Measurements from ENCODE around the gene COPA. TPM values are rescaled to one million over a fixed set of nuclear protein-coding genes. Genes with fewer than 3 reads are reported as not detected.
A peak's percentile ranks its signal among the peaks of the same experiment; 100 is the strongest.

Gene COPA
- total RNA-seq, 4 donors from 2014 or later: 172 to 334 (median 182) TPM

GRCh38 chr1:160358073-160358472 lies 15.0 kb upstream of the COPA start:
- WGBS, 2 donors: 86 to 87% methylated on average over 4 of the region's 4 CpGs
- DNase-seq: no peak
- TF ChIP-seq CTCF (IDR thresholded peaks at IDR 0.05): no peak
- no peak for TF ChIP-seq POLR2A (IDR thresholded peaks at IDR 0.05)
- peaks cover 54 to 56% of the 10 kb centered on the region in 2 donors for H3K36me3 ChIP-seq
- H3K4me1 ChIP-seq: no peaks in the 10 kb centered on the region
- intact Hi-C loops (cut with DNase I): no loop called here
- H3K27ac ChIP-seq: no peak overlapping the region
- no peaks in the 10 kb centered on the region for H3K27me3 ChIP-seq
- no peak overlapping the region for H3K4me3 ChIP-seq (replicated peaks in 1 of 3)
- no peaks in the 10 kb centered on the region for H3K9me3 ChIP-seq

- TF ChIP-seq CTCF (IDR thresholded peaks at IDR 0.05) (no peak), POLR2A (IDR thresholded peaks at IDR 0.05) (no peak)
- Histone ChIP-seq H3K9me3 (no peaks in the 10 kb centered on the region), H3K27ac (no peak overlapping the region), H3K4me3 (replicated peaks in 1 of 3) (no peak overlapping the region), H3K36me3 (peaks cover 60 to 62% of the 10 kb centered on the region in 2 donors), H3K4me1 (no peaks in the 10 kb centered on the region), H3K27me3 (no peaks in the 10 kb centered on the region)
- no peak for DNase-seq
- intact Hi-C loops (cut with DNase I): no loop called here
- WGBS, 2 donors: 89% methylated on average over 7 of the region's 7 CpGs
Observed at GRCh38 chr1:160357286-160358002, 14.4 kb upstream of the COPA start.

DNA sequence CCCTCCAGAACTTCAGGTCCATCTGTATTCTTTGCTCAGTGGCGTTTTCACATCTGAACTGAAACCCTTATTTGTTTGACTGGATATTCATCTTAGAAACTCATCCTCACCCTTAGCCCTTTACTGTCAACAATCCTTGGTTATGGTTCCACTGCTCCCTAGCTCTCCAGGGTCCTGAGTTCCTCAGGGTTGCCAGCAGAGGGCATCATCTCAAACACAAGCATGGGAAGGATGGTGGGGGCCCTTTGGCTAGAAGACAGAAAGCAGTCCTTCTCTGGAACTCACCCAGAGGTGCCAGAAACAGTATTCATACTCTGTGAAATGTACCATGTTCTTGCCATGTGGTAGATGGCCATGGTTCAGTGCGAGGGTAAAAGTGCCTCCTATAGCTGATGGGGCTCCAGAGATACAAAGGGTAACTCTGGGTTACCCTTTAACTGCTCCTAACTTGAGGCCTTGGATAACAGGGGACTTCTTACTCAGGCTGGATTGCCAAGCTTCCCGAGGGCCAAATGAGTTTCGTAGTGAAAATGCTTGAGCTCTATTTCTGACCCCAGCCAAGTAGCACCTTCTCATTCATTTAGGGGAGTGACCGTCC lies 11.4 kb upstream of the COPA start:
- no peak for DNase-seq
- TF ChIP-seq CTCF (IDR thresholded peaks at IDR 0.05) (peak in 1 of 6 experiments; percentile 34), POLR2A (IDR thresholded peaks at IDR 0.05) (no peak)
- no peaks in the 10 kb centered on the region for H3K27me3 ChIP-seq
- H3K4me1 ChIP-seq: no peaks in the 10 kb centered on the region
- no peaks in the 10 kb centered on the region for H3K9me3 ChIP-seq
- 86 to 89% methylated on average over 4 of the region's 5 CpGs for WGBS, 2 donors
- no peak overlapping the region for H3K27ac ChIP-seq
- H3K4me3 ChIP-seq (replicated peaks in 1 of 3): no peak overlapping the region
- intact Hi-C loops (cut with DNase I): no loop called here
- peaks cover 86 to 90% of the 10 kb centered on the region in 2 donors for H3K36me3 ChIP-seq

DNA sequence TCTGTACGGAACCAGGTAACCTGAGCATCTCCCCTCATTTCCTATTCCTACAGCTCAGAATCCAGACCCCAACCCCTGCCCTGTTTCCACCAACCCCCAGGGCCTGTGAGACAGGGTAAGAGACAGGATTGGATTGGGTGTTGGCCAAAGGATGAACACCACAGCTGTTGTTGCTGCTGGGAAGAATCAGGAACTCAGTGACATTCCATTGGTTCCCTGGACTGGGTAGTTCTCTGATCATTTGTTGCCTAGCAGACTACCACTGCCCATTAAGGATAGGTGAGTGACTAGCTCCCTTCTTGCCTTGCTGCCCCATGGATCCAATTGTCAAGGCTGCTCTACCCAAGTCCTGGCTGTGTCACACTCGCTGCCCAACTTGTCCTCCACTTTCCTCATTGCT lies 10.2 kb upstream of the COPA start:
- 95 to 100% methylated on average over 2 of the region's 2 CpGs for WGBS, 2 donors
- H3K36me3 ChIP-seq: peaks cover 82 to 89% of the 10 kb centered on the region in 2 donors
- TF ChIP-seq CTCF (IDR thresholded peaks at IDR 0.05) (no peak), POLR2A (IDR thresholded peaks at IDR 0.05) (no peak)
- H3K4me1 ChIP-seq: no peaks in the 10 kb centered on the region
- intact Hi-C loops (cut with DNase I): no loop called here
- no peak overlapping the region for H3K27ac ChIP-seq
- no peaks in the 10 kb centered on the region for H3K9me3 ChIP-seq
- no peaks in the 10 kb centered on the region for H3K27me3 ChIP-seq
- H3K4me3 ChIP-seq (replicated peaks in 1 of 3): no peak overlapping the region
- no peak for DNase-seq

GRCh38 chr1:160352555-160352954 lies 9.5 kb upstream of the COPA start:
- no peak overlapping the region for H3K4me3 ChIP-seq (replicated peaks in 1 of 3)
- DNase-seq: no peak
- no peaks in the 10 kb centered on the region for H3K9me3 ChIP-seq
- H3K4me1 ChIP-seq: no peaks in the 10 kb centered on the region
- peaks cover 75 to 83% of the 10 kb centered on the region in 2 donors for H3K36me3 ChIP-seq
- intact Hi-C loops (cut with DNase I): no loop called here
- 91 to 92% methylated on average over 8 of the region's 8 CpGs for WGBS, 2 donors
- no peak overlapping the region for H3K27ac ChIP-seq
- H3K27me3 ChIP-seq: no peaks in the 10 kb centered on the region
- TF ChIP-seq POLR2A (IDR thresholded peaks at IDR 0.05) (no peak), CTCF (IDR thresholded peaks at IDR 0.05) (no peak)
